IPS-11a (cell line): ENCODE data around the gene FAP.

Experiments used
- H3K4me3 ChIP-seq: one replicate; pipeline ENCODE4 v1.5.1; 2013; ENCODE audit warnings: low read depth, low read length, control low read depth

The FAP gene

GRCh38 chr2:162243715-162244114 is 470 bp upstream of the FAP start:
- H3K4me3 ChIP-seq = no peak overlapping the region

- no peak overlapping the region for H3K4me3 ChIP-seq
These were observed 512 bp downstream of the FAP start for GRCh38 chr2:162242586-162243280.

- no peak overlapping the region for H3K4me3 ChIP-seq
These were observed 1.7 kb downstream of the FAP start for GRCh38 chr2:162241571-162241970.

- no peak overlapping the region for H3K4me3 ChIP-seq
These were observed 8.4 kb downstream of the FAP start for GRCh38 chr2:162234620-162235462.

GRCh38 chr2:162233197-162233596 is 10.0 kb downstream of the FAP start:
- H3K4me3 ChIP-seq = no peak overlapping the region

- no peak overlapping the region for H3K4me3 ChIP-seq
These were observed 10.6 kb downstream of the FAP start for GRCh38 chr2:162232671-162233070.

- no peak overlapping the region for H3K4me3 ChIP-seq
These were observed 11.2 kb downstream of the FAP start for GRCh38 chr2:162232027-162232426.

- H3K4me3 ChIP-seq = no peak overlapping the region
These were observed 12.5 kb downstream of the FAP start for GRCh38 chr2:162230761-162231160.

GRCh38 chr2:162226836-162227235 is 16.4 kb downstream of the FAP start:
- H3K4me3 ChIP-seq = no peak overlapping the region

GRCh38 chr2:162221064-162221463 is 22.2 kb downstream of the FAP start:
- no peak overlapping the region for H3K4me3 ChIP-seq

GRCh38 chr2:162220368-162220767 is 22.9 kb downstream of the FAP start:
- no peak overlapping the region for H3K4me3 ChIP-seq

GRCh38 chr2:162219426-162219825 is 23.8 kb downstream of the FAP start:
- H3K4me3 ChIP-seq = no peak overlapping the region

- no peak overlapping the region for H3K4me3 ChIP-seq
These were observed 25.6 kb downstream of the FAP start for GRCh38 chr2:162217598-162217997.

- H3K4me3 ChIP-seq = no peak overlapping the region
These were observed 28.1 kb downstream of the FAP start for GRCh38 chr2:162215162-162215561.

GRCh38 chr2:162212366-162212765 is 30.9 kb downstream of the FAP start:
- no peak overlapping the region for H3K4me3 ChIP-seq

GRCh38 chr2:162211732-162212131 is 31.5 kb downstream of the FAP start:
- H3K4me3 ChIP-seq = no peak overlapping the region

GRCh38 chr2:162210385-162210784 is 32.9 kb downstream of the FAP start:
- H3K4me3 ChIP-seq = no peak overlapping the region

GRCh38 chr2:162202203-162202602 is 41.0 kb downstream of the FAP start:
- no peak overlapping the region for H3K4me3 ChIP-seq

- H3K4me3 ChIP-seq = no peak overlapping the region
These were observed 42.6 kb downstream of the FAP start for GRCh38 chr2:162200636-162201035.

- H3K4me3 ChIP-seq = no peak overlapping the region
These were observed 43.3 kb downstream of the FAP start for GRCh38 chr2:162199913-162200312.

GRCh38 chr2:162198239-162198638 is 45.0 kb downstream of the FAP start:
- no peak overlapping the region for H3K4me3 ChIP-seq

GRCh38 chr2:162197069-162197825 is 46.0 kb downstream of the FAP start:
- no peak overlapping the region for H3K4me3 ChIP-seq
